ENCODE results near the gene SLC25A21.
"Not testable (repeated sequence)": the region's sequence is repeated elsewhere in the genome, so short reads cannot be mapped to it uniquely, and the experiment has no call there.

SLC25A21 gene

DNA sequence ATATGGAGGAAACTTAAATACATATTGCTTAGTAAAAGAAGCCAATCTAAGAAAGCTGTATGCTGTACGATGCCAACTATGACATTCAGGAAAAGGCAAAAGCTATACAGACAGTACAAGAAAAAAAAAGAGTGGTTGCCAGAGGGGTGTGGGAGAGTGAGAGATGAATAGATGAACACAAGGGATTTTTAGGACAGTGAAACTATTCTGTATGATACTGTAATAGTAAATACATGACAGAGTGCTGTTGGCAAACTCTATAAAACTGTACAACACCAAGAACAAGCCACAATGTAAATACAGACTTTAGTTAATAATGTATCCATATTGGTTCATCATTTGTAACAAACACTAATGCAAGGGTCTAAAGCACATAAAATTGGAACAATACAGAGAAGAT lies 14.5 kb upstream of the SLC25A21 start:
- no peak for DNase-seq (ENCODE audit: low spot score)

GRCh38 chr14:37185670-37186069 lies 13.3 kb upstream of the SLC25A21 start:
- no peak for DNase-seq (ENCODE audit: low spot score)

GRCh38 chr14:37184520-37184919 lies 12.1 kb upstream of the SLC25A21 start:
- not testable (repeated sequence) for DNase-seq (ENCODE audit: low spot score)

DNA sequence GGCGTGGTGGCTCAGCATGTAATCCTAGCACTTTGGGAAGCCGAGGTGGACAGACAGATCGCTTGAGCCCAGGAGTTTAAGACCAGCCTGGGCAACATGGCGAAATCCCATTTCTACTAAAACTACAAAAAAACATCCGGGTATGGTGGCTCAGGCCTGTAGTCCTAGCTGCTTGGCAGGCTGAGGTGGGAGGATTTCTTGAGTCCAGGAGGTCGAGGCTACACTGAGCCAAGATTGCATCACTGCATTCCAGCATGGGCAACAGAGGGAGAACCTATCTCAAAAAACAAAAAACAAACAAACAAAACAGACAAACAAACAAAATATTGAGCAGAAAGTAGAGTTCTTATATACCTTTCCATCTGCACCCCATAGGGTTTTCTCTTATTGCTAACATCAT lies 9.0 kb upstream of the SLC25A21 start:
- DNase-seq (ENCODE audit: low spot score), result no peak

- not testable (repeated sequence) for DNase-seq (ENCODE audit: low spot score)
Measured at GRCh38 chr14:37180886-37181285, 8.5 kb upstream of the SLC25A21 start.

DNA sequence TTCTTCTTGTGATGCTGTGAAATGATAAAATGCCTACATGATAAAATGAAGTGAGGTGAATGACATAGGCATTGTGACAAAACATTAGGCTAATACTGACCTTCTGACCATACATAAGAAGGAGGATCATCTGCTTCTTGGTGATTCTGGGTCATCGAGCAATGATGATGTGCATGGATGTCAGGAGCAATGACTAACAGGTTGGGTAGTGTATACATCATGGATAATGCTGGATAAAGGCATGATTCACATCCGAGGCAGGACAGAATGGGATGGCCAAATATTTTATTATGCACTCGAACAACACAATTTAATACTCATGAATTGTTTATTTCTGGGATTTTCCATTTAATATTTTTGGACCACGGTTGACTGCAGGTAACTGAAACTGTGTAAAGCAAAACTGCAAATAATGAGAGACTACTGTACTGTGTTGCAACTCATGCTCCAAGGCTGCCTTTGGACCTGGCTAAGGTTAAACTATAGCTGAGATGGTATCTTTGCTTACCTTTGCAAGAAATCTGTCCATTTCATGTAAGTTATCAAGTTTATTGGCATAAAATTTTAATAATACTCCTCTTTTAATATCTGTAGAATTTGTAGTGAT lies 7.6 kb upstream of the SLC25A21 start:
- DNase-seq (ENCODE audit: low spot score), result peak; percentile 15

- DNase-seq (ENCODE audit: low spot score), result no peak
Measured at GRCh38 chr14:37172936-37173614, 669 bp upstream of the SLC25A21 start.

- DNase-seq (ENCODE audit: low spot score), result no peak
Measured at GRCh38 chr14:37171678-37172023, 755 bp downstream of the SLC25A21 start.

GRCh38 chr14:37170993-37171392 lies 1.4 kb downstream of the SLC25A21 start:
- no peak for DNase-seq (ENCODE audit: low spot score)

- DNase-seq (ENCODE audit: low spot score), result no peak
Measured at GRCh38 chr14:37170237-37170636, 2.2 kb downstream of the SLC25A21 start.

DNA sequence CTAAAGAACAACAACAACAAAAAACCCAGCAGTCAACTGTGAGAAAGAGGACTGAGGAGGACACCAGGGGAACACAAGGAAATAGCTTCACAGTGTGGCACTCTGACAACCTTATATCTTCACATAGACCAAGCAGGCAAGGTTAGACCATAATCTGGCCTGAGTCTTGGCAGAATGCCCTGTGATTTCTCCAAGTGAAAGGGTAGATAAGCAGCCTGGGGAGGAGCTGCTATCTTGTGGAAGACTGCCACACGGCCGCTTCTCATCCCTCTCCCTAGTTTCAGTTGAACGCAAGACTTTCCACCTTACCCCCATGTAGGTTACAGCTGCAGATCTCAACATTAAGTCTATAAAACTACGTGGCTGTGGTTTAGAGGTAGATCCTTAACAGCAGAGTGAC lies 3.7 kb downstream of the SLC25A21 start:
- DNase-seq (ENCODE audit: low spot score), result no peak

DNA sequence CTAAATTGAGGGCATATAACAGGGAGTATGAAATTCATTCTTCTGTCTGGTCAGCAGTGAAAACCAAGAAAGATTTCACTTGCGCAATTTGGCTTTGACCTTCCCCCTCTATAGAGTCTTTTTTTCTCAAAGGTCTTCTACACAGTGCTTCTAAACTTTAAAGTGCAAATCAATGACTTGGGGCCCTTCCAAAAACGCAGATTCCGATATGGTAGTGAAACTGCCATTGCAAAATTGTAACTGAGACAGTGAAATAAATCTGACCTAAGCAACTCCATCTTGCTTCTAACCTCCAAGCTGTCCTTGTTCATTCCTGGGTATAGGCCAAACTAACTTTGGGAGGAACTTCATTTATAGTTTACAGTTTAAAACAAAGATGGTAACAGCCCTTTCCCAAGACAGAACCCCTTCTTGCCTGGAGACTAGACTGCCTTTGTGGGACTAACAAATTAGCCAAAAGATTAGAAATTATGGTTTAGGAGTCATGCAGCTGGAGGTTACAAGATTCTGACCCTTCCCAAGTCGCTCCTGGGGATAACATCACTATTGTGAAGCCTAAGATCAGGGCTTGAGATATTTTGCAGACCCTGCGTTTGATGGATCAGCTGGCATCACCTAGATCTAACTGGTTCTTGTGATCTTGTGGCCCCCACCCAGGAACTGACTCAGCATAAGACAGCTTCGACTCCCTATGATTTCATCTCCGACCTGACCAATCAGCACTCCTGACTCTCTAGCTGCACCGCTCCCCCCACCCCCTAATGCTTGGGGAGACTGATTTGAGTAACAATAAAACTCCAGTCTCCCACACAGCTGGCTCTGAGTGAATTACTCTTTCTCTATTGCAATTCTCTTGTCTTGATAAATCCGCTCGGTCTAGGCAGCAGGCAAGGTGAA lies 5.0 kb downstream of the SLC25A21 start:
- DNase-seq (ENCODE audit: low spot score), result no peak

DNA sequence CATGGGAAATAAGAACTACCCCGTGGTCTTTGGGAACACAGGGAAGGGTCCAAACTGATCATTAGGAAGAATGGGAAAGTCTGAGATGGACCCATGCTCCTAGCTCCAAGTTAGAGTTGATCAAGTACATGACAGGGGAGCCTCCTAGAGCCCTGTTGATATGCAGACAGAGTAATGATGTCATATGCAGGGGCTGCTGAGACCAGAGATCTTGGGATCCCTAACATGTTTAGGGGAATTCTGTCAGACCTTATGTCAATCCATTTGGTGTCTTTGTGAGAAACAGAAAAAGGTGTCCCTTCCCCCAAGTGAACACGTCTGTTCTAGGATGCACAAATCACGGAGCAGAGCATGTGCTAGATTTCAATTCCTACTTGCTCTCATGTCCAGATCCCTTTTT lies 6.6 kb downstream of the SLC25A21 start:
- DNase-seq (ENCODE audit: low spot score), result no peak

- not testable (repeated sequence) for DNase-seq (ENCODE audit: low spot score)
Measured at GRCh38 chr14:37162307-37162706, 10.1 kb downstream of the SLC25A21 start.

DNA sequence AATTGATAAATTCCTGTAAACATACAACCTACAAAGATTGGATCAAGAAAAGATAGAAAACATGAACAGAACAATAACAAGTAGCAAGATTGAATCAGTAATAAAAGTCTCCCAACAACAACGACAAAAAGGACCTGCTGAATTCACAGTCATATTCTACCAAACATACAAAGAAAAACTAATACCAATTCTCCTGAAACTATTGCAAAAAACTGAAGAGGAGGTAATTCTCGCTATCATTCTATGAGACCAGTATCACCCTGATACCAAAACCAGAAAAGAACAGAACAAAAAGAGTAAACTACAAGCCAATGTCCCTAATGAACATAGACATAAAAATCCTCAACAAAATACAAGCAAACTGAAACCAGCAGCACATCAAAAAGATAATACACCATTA lies 14.4 kb downstream of the SLC25A21 start:
- DNase-seq (ENCODE audit: low spot score), result no peak

- DNase-seq (ENCODE audit: low spot score), result no peak
Measured at GRCh38 chr14:37153483-37153882, 18.9 kb downstream of the SLC25A21 start.

DNA sequence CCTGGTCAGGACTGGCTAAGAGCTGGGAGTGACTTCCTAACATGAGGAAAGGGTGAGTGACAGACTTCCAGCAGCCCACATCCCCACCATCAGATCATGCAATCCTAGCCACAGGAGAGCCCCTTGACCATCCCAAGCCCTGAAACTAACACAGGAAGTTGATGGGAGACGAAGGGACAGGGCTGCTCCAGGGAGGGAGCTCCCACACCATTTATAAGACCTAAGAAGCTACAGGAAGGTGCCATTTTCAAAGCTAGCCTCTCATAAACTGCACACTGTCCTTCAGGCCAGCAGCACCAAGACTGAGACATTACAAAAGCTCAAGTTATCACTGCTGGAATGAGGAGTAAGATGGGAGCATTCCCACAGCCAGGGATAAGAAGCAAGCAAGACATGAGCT lies 19.4 kb downstream of the SLC25A21 start:
- DNase-seq (ENCODE audit: low spot score), result no peak

DNA sequence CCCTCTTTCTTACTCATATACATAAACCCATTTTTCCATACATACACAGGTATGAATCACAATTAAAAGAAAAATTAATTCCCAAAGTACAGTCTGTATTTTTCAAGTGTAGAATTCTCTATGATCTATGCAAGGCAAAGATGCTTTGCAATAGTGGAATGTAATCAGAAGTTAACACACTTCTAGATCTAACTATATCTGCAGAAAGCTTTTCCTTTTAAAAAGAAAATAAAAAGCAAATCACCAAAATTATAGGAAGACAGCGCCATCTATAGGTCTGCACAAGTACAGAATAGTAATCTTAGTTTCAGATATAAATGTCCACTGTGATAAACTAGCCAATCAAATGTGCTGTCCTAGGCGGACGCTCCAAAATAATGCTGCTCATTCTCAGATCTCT lies 22.0 kb downstream of the SLC25A21 start:
- peak; percentile 61 for DNase-seq (ENCODE audit: low spot score)

- DNase-seq (ENCODE audit: low spot score), result peak; percentile 7
Measured at GRCh38 chr14:37147310-37147880, 25.0 kb downstream of the SLC25A21 start.

DNA sequence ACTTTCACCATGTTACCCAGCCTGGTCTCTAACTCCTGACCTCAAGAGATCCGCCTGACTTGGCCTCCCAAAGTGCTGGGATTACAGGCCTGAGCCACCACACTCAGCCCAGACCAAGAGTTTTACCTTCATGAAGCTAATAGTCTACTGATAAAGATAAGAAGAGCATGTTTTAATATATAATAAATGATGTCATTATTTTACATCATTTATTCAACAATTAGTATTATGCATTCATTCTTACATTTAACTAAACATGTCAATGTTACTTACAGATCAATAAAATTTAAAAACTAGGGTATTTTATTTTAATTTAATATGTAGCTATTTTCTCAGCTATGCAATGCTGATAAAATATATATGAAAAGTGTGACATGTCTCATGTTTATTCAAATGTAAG lies 26.0 kb downstream of the SLC25A21 start:
- DNase-seq (ENCODE audit: low spot score), result not testable (repeated sequence)

GRCh38 chr14:37145395-37145794 lies 27.0 kb downstream of the SLC25A21 start:
- DNase-seq (ENCODE audit: low spot score), result peak; percentile 6

DNA sequence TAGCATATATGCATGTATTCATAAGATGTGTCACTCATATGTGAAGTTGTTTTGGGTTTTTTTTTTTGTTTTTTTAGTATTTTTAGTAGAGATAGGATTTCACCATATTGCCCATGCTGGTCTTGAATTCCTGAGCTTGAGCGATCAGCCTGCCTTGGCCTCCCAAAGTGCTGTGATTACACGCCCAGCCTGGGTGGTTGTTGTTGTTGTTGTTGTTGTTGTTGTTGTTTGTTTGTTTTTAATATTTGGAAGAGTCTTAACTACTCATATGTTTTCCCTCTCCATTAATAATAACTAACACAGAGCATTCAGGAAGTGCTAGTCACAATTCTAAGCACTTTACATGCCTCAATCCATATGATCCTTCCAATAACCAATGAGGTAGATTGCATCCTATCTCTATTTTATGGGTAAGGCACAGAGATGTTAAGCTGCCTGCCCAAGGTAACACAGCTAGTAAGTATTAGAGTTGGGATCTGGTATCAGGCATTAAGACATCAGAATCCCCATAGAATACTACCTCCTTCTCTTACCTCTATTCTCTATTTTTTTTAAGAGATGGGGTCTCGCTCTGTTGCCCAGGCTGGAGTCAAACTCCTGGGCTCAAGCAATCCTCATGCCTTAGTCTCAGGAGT lies 27.6 kb downstream of the SLC25A21 start:
- DNase-seq (ENCODE audit: low spot score), result no peak
